Stimulated activated CD4-positive, alpha-beta T cell treated with anti-CD3 and anti-CD28 coated beads, Interleukin-2, amount 100 ng/mL, for 48 hours (primary cell): Measurements from ENCODE around the gene ATG101.
A peak's percentile ranks its signal among the peaks of the same experiment; 100 is the strongest.

Experiments used
- DNase-seq, 2 donors: peaks; one replicate each; pipeline ENCODE4 v3.0.0-alpha.2; 2020

ATG101 gene

DNA sequence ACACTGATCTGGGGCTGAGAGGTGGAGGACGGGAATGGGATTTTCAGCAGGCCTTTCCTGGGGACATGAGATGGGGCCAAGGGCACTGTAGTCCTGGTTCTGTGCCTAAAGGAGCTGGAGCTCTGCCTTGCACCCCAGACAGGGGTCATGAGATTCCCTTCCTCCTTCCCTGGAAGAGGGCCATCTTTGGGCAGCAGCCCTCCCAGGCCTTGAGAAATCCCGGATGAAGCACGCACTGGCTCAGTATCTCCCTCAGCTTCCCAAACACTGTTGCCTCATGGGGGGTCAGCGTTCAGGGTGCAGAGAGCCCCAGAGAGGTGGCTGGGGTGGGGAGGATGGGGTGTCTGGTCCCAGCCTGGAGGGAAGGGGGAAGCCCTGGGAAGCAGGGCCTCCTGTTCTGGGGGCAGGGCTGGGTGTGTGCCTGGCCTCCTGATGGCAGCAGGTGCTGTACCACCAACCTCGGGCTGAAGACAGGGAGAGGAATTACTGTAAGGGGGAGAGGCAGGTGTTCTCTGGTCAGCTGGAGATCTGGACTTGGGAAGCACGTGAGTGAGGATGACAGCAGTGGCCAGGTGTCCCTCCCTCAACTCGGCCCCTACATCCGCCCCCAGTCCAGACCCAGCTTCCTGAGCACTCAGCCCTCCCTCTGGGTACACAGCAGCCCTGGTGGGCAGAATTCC lies 26.9 kb upstream of the ATG101 start:
- no peak for DNase-seq

GRCh38 chr12:52043386-52044212 lies 26.2 kb upstream of the ATG101 start:
- DNase-seq: no peak

GRCh38 chr12:52044292-52044983 lies 25.3 kb upstream of the ATG101 start:
- DNase-seq: no peak

- no peak for DNase-seq
Measured at GRCh38 chr12:52045794-52046199, 24.0 kb upstream of the ATG101 start.

DNA sequence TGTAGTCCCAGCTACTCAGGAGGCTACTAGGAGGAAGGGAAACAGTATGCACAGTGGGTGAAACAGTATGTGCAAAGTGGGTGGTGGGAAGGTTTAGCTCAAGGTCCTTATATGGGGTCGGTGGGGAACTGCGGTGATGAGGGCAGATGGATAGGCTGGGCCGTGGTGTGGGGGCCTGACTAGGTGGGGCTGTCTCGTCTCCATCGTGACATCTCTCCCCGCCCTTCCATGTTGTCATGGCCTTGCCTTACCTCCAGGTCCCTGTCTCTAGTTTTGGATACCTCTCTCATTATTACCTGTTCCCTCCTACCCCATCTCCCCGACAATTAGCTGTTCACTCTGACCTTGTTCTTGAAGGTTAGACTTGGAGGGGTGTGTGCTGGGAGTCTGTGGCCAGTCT lies 22.9 kb upstream of the ATG101 start:
- DNase-seq: no peak

DNA sequence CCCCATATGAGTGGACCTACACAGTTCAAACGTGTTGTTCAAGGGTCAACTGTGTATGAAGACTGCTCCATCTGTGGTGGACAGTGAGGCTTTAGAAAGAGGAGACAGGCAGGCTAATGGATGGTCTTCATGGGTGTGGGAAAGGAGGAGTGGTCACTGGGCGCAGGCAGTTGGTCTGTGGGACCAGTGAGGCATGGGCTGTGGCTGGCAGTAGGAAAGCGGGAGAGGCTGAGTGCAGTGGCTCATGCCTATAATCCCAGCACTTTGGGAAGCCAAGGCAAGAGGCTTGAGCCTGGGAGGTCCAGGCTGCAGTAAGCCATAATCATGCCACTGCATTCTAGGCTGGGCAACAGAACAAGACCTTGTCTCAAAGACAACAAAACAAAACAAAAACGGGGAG lies 20.5 kb upstream of the ATG101 start:
- no peak for DNase-seq

- no peak for DNase-seq
Measured at GRCh38 chr12:52049688-52050087, 20.1 kb upstream of the ATG101 start.

DNA sequence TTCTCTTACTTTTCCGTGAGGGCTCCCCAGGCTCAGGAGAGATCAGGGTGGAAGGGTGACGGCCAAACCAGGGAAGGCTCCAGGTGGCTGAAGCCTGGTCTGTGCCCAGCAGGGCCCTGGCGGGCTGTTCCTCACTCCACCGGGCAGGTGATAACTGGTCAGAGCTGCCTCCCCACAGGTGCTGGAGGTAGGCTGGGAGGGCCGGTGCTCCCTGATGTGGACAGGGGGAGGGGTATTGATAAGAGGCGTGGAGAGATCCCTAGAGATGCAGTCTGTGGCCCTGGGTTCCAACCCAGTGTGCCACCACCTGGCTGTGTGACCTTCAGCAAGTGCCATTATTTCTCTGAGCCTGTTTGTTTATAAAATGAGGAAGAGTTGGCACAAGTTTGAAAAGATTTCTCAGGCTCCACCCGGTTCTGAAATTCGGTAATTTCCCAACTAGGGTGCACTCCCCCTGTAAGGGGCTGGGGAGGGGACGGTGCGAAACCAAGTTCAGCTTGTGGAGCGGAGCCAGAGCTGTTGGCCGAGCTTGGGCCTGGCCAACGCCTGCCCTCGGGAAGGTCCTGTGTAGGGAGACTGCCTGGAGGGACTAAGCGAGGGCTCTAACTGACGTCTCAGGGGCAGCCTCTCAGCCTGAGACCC lies 19.5 kb upstream of the ATG101 start:
- DNase-seq: no peak

DNA sequence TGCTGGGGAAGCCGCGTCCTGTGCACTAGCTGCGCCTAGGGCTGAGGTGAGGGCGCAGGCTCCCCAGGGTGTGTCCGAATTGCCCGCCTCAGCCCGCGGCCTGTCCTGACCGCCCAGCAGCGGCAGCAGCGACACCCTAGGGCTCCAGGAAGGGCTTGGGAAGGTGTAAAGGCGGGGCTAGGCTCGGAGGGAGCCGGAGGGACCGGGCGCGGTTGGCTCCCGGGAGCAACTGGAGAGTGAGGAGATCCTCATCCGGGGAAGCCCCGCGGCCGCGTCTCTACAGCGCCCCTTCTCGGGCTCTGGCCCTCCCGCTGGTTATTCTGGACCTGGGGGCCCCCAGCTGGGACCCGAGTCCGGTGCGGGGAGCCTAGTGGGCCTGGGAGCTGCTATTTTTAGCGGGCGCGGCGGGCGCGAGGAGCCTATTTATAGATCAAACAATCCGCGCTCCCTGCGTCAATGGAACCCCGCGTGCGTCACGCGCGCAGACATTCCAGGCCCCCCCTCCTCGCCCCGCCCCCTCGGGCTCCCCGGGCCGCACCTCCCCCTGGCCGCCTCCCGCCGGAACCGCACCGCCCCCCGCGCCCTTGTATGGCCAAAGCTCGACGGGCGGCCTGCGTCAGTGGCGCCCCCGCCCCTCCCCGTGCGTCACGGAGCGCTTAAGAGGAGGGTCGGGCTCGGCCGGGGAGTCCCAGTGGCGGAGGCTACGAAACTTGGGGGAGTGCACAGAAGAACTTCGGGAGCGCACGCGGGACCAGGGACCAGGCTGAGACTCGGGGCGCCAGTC lies 18.8 kb upstream of the ATG101 start, which contains the start of gene NR4A1:
TSS of gene NR4A1 (plus strand) at position 685 of the 784 bp plus-strand sequence. CDS start 2,887 bp downstream, outside the sequence.
- peak; percentile 98 for DNase-seq

GRCh38 chr12:52052468-52053186 lies 17.2 kb upstream of the ATG101 start:
- no peak for DNase-seq

- DNase-seq: no peak
Measured at GRCh38 chr12:52053536-52054209, 16.1 kb upstream of the ATG101 start.

DNA sequence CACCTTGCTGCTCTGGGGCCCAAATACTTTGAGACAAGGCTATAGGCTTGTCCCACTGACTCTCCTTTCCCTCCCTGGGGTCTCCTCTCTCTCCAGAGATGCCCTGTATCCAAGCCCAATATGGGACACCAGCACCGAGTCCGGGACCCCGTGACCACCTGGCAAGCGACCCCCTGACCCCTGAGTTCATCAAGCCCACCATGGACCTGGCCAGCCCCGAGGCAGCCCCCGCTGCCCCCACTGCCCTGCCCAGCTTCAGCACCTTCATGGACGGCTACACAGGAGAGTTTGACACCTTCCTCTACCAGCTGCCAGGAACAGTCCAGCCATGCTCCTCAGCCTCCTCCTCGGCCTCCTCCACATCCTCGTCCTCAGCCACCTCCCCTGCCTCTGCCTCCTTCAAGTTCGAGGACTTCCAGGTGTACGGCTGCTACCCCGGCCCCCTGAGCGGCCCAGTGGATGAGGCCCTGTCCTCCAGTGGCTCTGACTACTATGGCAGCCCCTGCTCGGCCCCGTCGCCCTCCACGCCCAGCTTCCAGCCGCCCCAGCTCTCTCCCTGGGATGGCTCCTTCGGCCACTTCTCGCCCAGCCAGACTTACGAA lies 15.4 kb upstream of the ATG101 start:
- DNase-seq: no peak

GRCh38 chr12:52054833-52055730 lies 14.7 kb upstream of the ATG101 start:
- no peak for DNase-seq

DNA sequence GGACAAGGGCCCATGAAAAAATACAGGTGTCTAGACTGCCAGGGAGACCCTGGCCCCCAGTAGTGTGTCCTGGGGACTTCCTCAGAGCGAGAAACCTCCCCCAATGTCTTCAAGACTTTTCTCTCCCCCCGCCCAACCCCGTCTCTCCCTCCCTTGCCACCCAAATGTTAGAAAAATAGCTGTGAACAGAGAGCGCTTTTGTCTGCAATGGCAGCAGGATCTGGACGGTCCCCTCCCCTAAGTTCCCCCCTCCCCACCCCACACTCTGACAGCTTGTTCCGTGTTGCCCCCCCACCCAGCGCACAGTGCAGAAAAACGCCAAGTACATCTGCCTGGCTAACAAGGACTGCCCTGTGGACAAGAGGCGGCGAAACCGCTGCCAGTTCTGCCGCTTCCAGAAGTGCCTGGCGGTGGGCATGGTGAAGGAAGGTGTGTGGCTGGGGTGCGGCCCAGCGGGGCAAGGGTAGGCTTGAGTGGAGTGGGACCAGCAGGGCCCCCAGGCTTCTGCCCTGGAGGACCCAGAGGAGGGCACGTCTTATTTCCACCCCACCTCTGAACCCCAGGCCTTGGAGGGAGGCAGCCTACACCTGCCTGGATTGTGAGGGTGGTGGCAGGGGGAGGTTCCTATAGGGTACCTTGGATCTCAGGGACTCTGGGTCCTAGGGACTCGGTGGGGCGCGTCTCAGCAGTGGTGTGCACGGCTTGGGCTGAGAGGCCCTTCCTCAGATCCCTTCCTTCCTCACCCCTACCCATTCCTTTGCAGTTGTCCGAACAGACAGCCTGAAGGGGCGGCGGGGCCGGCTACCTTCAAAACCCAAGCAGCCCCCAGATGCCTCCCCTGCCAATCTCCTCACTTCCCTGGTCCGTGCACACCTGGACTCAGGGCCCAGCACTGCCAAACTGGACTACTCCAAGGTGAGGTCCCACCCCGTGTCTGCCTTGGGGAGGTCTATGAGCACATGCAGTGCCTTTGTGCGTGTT lies 13.8 kb upstream of the ATG101 start:
- no peak for DNase-seq

DNA sequence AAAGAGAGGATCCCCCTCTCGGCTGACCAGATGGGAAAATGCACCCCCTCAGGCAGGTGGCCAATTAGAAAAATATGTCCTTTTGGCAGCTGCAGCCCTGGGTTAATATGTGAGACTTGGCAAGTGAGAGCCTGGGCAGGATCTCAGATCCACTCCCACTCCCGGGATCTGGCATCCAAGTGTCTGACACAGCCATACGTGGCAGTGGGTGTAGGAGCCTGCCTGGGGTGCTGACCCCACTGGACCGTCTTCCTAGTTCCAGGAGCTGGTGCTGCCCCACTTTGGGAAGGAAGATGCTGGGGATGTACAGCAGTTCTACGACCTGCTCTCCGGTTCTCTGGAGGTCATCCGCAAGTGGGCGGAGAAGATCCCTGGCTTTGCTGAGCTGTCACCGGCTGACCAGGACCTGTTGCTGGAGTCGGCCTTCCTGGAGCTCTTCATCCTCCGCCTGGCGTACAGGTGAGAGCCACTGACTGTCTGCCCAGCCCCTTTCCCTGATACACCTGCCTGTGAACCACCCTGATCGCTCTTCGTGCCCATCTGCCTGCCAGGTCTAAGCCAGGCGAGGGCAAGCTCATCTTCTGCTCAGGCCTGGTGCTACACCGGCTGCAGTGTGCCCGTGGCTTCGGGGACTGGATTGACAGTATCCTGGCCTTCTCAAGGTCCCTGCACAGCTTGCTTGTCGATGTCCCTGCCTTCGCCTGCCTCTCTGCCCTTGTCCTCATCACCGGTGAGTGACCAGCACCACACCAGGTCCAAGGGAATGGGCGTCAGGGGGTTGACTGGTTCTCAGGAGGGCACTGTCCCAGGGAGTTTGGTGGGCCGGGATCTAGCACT lies 12.8 kb upstream of the ATG101 start:
- no peak for DNase-seq

- no peak for DNase-seq
Measured at GRCh38 chr12:52057638-52058576, 11.9 kb upstream of the ATG101 start.
